Kidney epithelial cell (primary cell): Measurements from ENCODE around the gene FLNA. TPM values are rescaled to one million over a fixed set of nuclear protein-coding genes. Genes with fewer than 3 reads are reported as not detected.
A peak's percentile ranks its signal among the peaks of the same experiment; 100 is the strongest.

Experiments used
- DNase-seq: peaks from one replicate; pipeline ENCODE4 v3.0.0-alpha.2; 2010; ENCODE audit warnings: low read depth
- H3K27me3 ChIP-seq: 2 replicates; pipeline ENCODE4 v1.6.0; 2011; ENCODE audit warnings: low read length; ENCODE audit not compliant: control insufficient read depth, insufficient read depth
- H3K36me3 ChIP-seq: 2 replicates; pipeline ENCODE4 v1.5.1; 2011; ENCODE audit warnings: low read length; ENCODE audit not compliant: control insufficient read depth, insufficient read depth
- H3K4me3 ChIP-seq: 2 replicates; pipeline ENCODE4 v1.5.1; 2011; ENCODE audit warnings: low read depth, mild to moderate bottlenecking, control low read depth, low read length
- total RNA-seq: library from RNA; depleted of rRNA; stranded (reverse); fragments of >200 nt; gene quantifications from 2 replicates; pipeline ENCODE4 v1.2.3, GENCODE V29; 2015
- TF ChIP-seq, protein P1 (sequence below): IDR thresholded peaks from 2 replicates; pipeline ENCODE4 v1.5.1; 2011; ENCODE audit warnings: mild to moderate bottlenecking, moderate library complexity, low read length, control low read depth, inconsistent platforms; ENCODE audit not compliant: insufficient read depth, poor library complexity, severe bottlenecking

Gene FLNA, protein sequence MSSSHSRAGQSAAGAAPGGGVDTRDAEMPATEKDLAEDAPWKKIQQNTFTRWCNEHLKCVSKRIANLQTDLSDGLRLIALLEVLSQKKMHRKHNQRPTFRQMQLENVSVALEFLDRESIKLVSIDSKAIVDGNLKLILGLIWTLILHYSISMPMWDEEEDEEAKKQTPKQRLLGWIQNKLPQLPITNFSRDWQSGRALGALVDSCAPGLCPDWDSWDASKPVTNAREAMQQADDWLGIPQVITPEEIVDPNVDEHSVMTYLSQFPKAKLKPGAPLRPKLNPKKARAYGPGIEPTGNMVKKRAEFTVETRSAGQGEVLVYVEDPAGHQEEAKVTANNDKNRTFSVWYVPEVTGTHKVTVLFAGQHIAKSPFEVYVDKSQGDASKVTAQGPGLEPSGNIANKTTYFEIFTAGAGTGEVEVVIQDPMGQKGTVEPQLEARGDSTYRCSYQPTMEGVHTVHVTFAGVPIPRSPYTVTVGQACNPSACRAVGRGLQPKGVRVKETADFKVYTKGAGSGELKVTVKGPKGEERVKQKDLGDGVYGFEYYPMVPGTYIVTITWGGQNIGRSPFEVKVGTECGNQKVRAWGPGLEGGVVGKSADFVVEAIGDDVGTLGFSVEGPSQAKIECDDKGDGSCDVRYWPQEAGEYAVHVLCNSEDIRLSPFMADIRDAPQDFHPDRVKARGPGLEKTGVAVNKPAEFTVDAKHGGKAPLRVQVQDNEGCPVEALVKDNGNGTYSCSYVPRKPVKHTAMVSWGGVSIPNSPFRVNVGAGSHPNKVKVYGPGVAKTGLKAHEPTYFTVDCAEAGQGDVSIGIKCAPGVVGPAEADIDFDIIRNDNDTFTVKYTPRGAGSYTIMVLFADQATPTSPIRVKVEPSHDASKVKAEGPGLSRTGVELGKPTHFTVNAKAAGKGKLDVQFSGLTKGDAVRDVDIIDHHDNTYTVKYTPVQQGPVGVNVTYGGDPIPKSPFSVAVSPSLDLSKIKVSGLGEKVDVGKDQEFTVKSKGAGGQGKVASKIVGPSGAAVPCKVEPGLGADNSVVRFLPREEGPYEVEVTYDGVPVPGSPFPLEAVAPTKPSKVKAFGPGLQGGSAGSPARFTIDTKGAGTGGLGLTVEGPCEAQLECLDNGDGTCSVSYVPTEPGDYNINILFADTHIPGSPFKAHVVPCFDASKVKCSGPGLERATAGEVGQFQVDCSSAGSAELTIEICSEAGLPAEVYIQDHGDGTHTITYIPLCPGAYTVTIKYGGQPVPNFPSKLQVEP (N-terminal part only)
- total RNA-seq = 2,357 and 2,761 TPM in 2 replicates

DNA sequence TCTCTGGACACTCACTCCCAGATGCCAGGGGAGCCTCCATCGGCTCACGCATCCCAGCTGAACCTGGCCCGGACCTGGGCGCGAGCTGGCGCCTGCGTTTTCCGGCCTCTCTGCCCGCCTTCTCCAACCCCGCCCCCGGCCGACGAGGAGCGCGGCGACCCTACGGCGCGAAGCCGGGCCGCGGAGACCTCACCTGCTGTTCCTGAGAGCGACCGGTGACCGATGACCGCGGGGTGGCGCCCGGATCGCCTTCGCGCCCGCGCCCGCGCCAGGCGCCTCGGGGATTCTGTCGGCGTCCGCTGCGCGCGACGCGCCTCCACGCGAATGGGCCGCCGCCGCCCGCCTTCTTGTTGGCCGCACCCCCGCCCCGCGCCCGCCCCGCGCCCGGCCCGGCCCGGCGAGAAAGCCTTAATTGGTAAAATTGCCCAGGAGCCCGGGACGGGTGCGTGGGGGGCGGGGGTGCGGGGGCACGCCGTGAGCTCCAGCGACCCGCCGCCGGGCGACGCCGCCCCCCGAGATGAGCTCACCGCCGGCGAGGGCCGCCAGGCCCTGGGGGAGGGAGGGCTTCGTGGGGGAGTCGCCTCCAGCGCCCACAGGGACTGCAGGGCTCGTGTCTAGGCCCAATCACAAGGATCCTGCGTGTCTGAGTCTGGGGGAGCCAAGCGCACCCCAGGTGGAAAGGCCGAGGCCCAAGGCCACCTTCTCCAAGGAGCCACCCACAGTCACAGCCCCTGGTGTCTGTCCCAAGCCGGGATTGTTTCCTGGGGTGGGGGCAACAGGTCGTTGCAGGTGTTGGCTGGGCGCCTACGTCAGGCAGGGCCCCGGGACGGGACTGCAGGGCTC, at the start of gene FLNA:
FLNA (minus strand) TSS at position 322 of the 843 bp plus-strand sequence. CDS start 3,389 bp downstream, outside the sequence.
- no peaks in the 10 kb centered on the region for H3K36me3 ChIP-seq
- TF ChIP-seq, protein P1, sequence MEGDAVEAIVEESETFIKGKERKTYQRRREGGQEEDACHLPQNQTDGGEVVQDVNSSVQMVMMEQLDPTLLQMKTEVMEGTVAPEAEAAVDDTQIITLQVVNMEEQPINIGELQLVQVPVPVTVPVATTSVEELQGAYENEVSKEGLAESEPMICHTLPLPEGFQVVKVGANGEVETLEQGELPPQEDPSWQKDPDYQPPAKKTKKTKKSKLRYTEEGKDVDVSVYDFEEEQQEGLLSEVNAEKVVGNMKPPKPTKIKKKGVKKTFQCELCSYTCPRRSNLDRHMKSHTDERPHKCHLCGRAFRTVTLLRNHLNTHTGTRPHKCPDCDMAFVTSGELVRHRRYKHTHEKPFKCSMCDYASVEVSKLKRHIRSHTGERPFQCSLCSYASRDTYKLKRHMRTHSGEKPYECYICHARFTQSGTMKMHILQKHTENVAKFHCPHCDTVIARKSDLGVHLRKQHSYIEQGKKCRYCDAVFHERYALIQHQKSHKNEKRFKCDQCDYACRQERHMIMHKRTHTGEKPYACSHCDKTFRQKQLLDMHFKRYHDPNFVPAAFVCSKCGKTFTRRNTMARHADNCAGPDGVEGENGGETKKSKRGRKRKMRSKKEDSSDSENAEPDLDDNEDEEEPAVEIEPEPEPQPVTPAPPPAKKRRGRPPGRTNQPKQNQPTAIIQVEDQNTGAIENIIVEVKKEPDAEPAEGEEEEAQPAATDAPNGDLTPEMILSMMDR = no peak
- H3K4me3 ChIP-seq = peak within 1 kb of the TSS; percentile 39
- H3K27me3 ChIP-seq = no peaks in the 10 kb centered on the region
- DNase-seq = no peak

DNA sequence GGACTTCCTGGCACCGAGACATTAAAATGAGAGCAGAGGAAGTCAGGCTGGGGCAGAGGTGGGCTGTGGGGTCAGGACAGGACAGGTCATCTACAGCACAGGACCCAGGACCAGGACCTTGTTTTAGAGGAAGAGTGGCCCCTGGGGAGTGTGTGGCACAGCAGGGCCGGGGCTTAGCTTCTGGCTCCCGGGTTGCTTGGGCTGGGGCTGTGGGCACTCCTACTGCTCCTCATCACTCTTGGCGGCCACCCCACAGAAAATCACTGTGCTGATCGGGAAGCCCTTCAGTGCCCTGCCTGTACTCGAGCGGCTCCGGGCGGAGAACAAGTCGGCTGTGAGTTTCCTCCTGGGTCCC, 45.9 kb upstream of the FLNA start:
- no peaks in the 10 kb centered on the region for H3K36me3 ChIP-seq
- no peak for DNase-seq
- H3K4me3 ChIP-seq = no peak overlapping the region
- no peaks in the 10 kb centered on the region for H3K27me3 ChIP-seq
- TF ChIP-seq, protein P1 = no peak

DNA sequence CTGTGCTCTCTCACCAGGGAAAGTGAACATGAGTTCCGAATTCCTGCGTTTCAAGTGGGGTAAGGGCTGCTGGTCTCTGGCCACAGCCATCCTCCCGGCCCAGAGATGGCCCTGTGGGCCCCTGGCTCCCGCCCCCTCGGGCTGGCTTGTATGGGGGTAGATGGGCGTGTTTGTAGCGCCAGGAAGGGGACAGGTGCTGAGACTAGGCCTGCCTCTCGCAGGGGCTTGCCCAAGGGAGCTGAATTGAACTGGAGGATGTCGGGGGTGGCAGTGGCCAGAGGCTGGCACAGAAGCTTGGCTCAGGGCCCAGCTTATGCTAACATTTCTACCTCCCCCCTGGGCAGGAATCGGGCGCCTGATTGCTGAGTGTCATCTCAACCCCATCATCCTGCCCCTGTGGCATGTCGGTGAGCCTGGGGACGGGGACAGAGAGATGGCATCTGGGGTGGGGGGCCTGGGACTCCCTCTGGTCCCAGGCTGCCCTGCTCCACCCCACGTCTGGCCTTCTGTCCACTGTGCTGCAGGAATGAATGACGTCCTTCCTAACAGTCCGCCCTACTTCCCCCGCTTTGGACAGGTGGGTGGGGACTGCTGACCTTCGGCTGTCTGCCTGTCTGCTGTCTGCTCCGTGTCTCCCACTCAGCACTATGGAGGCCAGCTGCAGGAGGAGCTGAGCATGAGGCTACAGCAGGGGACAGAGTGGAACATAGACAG, 45.4 kb upstream of the FLNA start:
- no peak for DNase-seq
- Histone ChIP-seq H3K4me3 (no peak overlapping the region), H3K36me3 (no peaks in the 10 kb centered on the region), H3K27me3 (no peaks in the 10 kb centered on the region)
- TF ChIP-seq, protein P1 = no peak

DNA sequence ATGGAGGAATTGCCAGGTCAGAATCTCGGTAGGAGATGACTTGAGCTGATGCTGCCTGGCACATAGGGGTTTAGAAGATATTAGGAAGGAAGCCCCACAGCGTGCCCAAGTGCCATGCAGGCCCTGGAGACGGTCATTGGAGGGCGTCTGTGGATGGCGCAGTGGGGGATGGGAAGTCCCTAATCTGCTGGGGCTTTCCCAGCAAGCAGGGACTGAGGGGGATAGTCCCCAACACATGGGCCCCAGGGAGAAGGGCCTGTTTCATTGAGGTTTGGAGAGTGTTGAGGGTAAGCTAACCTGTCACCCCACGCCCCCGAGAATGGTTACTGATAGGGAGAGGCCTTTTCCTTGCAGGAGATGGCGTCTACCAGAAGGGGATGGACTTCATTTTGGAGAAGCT, 44.8 kb upstream of the FLNA start:
- H3K4me3 ChIP-seq = no peak overlapping the region
- H3K27me3 ChIP-seq = no peaks in the 10 kb centered on the region
- TF ChIP-seq, protein P1 = no peak
- no peaks in the 10 kb centered on the region for H3K36me3 ChIP-seq
- no peak for DNase-seq
